ENCODE data around the gene FBP1. TPM values are rescaled to one million over a fixed set of nuclear protein-coding genes. Genes with fewer than 3 reads are reported as not detected.

The FBP1 gene
- total RNA-seq, 4 donors from 2014 or later: 20.3 to 31.8 (median 23.1) TPM

DNA sequence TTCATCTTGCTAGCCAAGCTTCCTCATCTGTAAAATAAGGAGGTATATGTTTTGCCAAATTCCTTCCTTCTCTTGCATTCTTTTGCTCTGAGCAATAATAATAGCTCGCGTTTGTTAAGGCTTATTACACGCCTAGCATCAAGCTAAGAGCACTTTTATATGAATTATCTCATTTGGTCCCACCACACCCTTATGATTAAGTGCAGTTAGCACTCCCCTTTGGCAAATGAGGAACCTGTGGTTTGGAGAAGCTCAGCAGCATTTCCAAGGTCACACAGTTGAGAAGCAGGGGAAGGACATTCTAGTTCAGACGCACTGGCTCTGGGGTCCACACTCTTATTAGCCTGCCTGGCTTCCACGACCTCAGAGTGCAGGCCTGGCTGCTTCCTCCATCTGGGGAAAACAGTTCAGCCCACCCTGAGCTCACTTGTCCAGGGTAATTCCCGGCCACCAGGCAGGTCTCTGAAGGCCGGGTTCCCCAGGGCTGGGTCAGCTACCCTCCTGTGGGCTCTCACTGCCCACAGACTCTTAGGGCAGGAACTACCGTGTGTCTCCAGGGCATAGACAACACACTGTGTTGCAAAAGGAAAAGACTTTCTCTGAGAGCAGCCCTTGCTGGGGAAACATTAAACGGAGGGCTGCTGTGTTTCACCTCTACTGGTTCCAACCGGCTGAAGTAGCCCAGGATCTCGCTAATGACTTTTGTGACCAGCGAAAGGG, 9.9 kb upstream of the FBP1 start:
- H3K4me1 ChIP-seq: no peaks in the 10 kb centered on the region
- DNase-seq: no peak
- no peak overlapping the region for H3K4me3 ChIP-seq (replicated peaks in 1 of 3)
- no peaks in the 10 kb centered on the region for H3K9me3 ChIP-seq
- TF ChIP-seq POLR2A (IDR thresholded peaks at IDR 0.05): no peak
- TF ChIP-seq CTCF (IDR thresholded peaks at IDR 0.05): no peak
- WGBS, 2 donors: 71 to 86% methylated on average over 9 to 11 of the region's 12 CpGs
- intact Hi-C loops (cut with DNase I): no loop called here
- no peaks in the 10 kb centered on the region for H3K27me3 ChIP-seq
- H3K27ac ChIP-seq: no peak overlapping the region
- no peaks in the 10 kb centered on the region for H3K36me3 ChIP-seq

- no peaks in the 10 kb centered on the region for H3K9me3 ChIP-seq
- H3K4me3 ChIP-seq (replicated peaks in 1 of 3): no peak overlapping the region
- TF ChIP-seq POLR2A (IDR thresholded peaks at IDR 0.05) (no peak), CTCF (IDR thresholded peaks at IDR 0.05) (no peak)
- no peaks in the 10 kb centered on the region for H3K36me3 ChIP-seq
- no peaks in the 10 kb centered on the region for H3K4me1 ChIP-seq
- intact Hi-C loops (cut with DNase I): no loop called here
- DNase-seq: no peak
- no peaks in the 10 kb centered on the region for H3K27me3 ChIP-seq
- 99% methylated on average over 2 of the region's 2 CpGs for WGBS, 2 donors
- no peak overlapping the region for H3K27ac ChIP-seq
These were observed 8.9 kb upstream of the FBP1 start for GRCh38 chr9:94648185-94648584.

DNA sequence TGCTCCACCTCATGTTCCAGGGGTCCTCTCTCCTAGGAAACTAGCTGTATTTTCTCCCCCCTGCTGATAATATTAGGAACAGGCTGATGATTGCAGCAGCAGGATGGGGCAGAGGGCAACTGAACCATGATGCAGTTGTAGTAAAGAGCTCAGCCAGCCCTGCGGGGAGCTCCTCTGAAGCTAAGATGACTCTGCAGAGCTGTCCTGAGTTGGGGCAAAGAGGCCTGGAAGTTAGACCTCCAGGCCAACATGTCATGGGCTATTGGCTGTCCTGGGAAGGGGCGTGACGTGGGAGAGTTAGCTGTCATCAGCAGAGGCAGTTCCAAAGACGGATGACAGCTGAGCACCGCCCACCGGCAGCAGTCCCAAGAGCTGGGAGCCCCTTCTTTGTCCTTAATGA, 6.6 kb upstream of the FBP1 start:
- H3K4me1 ChIP-seq: no peaks in the 10 kb centered on the region
- 61 to 66% methylated on average over 5 to 6 of the region's 6 CpGs for WGBS, 2 donors
- H3K4me3 ChIP-seq (replicated peaks in 1 of 3): no peak overlapping the region
- DNase-seq: no peak
- intact Hi-C loops (cut with DNase I): no loop called here
- no peak overlapping the region for H3K27ac ChIP-seq
- H3K9me3 ChIP-seq: no peaks in the 10 kb centered on the region
- H3K36me3 ChIP-seq: no peaks in the 10 kb centered on the region
- no peaks in the 10 kb centered on the region for H3K27me3 ChIP-seq
- TF ChIP-seq POLR2A (IDR thresholded peaks at IDR 0.05): no peak

DNA sequence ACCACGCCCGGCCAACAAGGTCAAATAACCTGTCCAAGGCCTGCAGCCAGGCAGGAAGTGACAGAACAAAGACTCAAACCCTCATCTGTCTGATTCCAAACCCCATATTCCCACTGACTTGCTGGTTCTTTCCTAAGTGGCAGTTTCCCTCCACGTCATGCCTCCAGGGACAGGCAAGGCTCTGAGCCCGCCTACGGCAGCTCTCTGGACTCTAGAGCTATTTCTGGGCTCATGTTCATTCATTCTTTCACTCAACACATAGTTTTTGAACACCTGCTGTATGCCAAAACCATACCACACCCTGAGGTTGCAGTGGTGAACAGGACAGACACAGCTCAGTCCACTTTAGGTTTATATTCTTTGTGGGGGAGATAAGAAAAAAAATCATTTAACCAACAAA, 5.2 kb upstream of the FBP1 start:
- TF ChIP-seq POLR2A (IDR thresholded peaks at IDR 0.05): no peak
- TF ChIP-seq CTCF (IDR thresholded peaks at IDR 0.05): no peak
- Histone ChIP-seq H3K9me3 (no peaks in the 10 kb centered on the region), H3K4me1 (peaks cover 0 to 5% of the 10 kb centered on the region in 2 donors), H3K36me3 (no peaks in the 10 kb centered on the region), H3K4me3 (replicated peaks in 1 of 3) (no peak overlapping the region), H3K27me3 (no peaks in the 10 kb centered on the region), H3K27ac (no peak overlapping the region)
- DNase-seq: no peak
- 72 to 81% methylated on average over 5 of the region's 5 CpGs for WGBS, 2 donors
- intact Hi-C loops (cut with DNase I): no loop called here

GRCh38 chr9:94643741-94644140, 4.4 kb upstream of the FBP1 start:
- Histone ChIP-seq H3K4me3 (replicated peaks in 1 of 3) (no peak overlapping the region), H3K9me3 (no peaks in the 10 kb centered on the region), H3K36me3 (no peaks in the 10 kb centered on the region), H3K4me1 (peaks cover 1 to 6% of the 10 kb centered on the region in 2 donors), H3K27me3 (no peaks in the 10 kb centered on the region), H3K27ac (no peak overlapping the region)
- intact Hi-C loops (cut with DNase I): no loop called here
- TF ChIP-seq CTCF (IDR thresholded peaks at IDR 0.05) (no peak), POLR2A (IDR thresholded peaks at IDR 0.05) (no peak)
- 66 to 74% methylated on average over 4 of the region's 4 CpGs for WGBS, 2 donors
- no peak for DNase-seq

Data from thyroid gland (tissue), 4 donors.